ENCODE results near the gene FOXO3. TPM values are rescaled to one million over a fixed set of nuclear protein-coding genes. Genes with fewer than 3 reads are reported as not detected.

The FOXO3 gene
- total RNA-seq, 1 donor from 2014 or later = 32.8 TPM

DNA sequence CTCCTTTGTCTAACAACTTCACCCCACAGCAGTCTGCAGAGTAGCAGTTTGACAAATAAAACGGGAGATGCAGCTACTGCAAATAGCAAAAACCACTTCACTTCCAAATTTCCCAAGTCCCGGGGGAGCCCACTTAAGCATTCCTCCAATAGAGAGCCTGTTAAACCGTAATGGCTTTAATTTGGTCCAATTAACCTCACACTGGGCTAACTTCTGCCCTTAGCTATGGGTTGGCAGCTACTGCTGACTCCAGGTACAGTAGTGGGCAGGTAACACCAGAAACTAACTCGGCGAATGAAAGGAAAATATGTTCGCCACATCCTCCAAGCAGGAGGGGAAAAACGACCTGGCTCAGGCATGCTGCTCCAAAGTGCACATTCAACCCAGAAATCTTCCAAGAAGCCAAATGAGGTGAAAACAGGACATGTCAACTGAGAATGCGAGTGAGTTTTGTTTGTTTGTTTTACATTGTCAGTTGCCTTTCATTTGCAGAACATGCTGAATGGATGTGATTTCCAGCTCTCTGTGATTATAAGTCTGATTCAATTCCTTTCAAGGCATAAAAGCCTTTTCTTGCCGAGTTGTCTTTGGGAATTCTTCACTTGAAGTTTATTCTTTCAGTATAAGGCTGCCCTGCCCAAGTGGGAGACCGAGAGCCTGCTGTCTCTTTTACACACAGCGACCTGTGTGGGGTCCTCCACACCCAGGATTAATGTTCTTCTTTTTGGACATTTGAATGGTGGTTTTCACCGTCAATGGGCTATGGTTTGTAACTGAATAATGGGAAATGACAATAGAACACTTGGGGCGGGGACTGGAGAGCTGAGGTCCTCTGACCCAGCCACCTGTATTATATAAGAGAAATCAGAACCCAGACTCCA is 170.2 kb downstream of the FOXO3 start:
- TF ChIP-seq CTCF (conservative IDR thresholded peaks at IDR 0.05) = no peak
- DNase-seq (ENCODE audit: low read depth, low spot score) = no peak
- Mint-ChIP-seq H3K27me3 (ENCODE audit: low read depth) (peaks cover 88% of the 10 kb centered on the region), H3K4me1 (peaks cover 19% of the 10 kb centered on the region), H3K4me3 (no peak overlapping the region), H3K36me3 (ENCODE audit: low read depth) (peaks cover 2% of the 10 kb centered on the region), H3K27ac (ENCODE audit: unreplicated experiment) (no peak overlapping the region), H3K9me3 (no peaks in the 10 kb centered on the region)

DNA sequence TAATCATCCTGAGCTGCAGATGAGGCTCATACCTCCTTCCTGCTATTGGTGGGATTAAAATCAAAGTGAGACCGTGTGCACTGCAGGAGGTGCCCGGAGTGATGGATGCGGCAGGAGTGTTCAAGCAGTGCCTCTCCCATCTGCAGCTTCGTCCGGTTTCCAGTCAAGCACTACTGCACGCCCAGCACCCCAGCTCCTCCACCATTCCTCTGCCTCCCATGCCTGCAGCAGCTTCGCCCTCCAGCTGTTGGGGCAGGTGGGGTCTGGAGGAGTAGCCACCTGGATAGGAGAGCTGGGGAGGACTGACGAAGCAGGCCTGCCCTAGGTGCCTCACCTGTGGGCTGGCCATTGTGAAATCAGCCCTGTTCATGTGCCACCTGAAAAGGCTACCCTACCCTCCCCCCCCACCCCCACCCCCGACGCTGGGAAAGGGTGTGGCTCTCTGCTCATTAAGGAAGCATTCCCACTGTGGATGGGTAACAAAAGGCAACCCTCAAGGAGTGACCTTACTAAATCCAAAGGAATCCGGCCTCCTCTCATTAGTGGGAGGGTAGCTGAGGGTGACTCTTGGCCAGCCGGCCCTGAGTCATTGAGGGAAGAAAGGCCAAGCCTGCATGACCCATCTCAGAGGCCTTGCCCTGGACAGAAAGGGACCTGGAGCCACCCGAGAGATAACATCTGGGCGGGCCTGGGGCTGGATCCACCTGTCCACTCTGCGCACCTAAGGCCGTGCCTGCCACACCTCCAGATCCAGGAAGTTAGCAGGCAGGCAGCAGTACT is 171.6 kb downstream of the FOXO3 start:
- TF ChIP-seq CTCF (conservative IDR thresholded peaks at IDR 0.05) = no peak
- no peaks in the 10 kb centered on the region for H3K9me3 Mint-ChIP-seq
- peaks cover 30% of the 10 kb centered on the region for H3K4me1 Mint-ChIP-seq
- DNase-seq (ENCODE audit: low read depth, low spot score) = no peak
- no peaks in the 10 kb centered on the region for H3K36me3 Mint-ChIP-seq (ENCODE audit: low read depth)
- peaks cover 92% of the 10 kb centered on the region for H3K27me3 Mint-ChIP-seq (ENCODE audit: low read depth)
- H3K4me3 Mint-ChIP-seq = no peak overlapping the region
- H3K27ac Mint-ChIP-seq (ENCODE audit: unreplicated experiment) = no peak overlapping the region

GRCh38 chr6:108733051-108733450 is 172.3 kb downstream of the FOXO3 start:
- TF ChIP-seq CTCF (conservative IDR thresholded peaks at IDR 0.05) = no peak
- Mint-ChIP-seq H3K27me3 (ENCODE audit: low read depth) (peaks cover 84% of the 10 kb centered on the region), H3K36me3 (ENCODE audit: low read depth) (no peaks in the 10 kb centered on the region), H3K4me3 (no peak overlapping the region), H3K27ac (ENCODE audit: unreplicated experiment) (no peak overlapping the region), H3K9me3 (no peaks in the 10 kb centered on the region), H3K4me1 (peaks cover 32% of the 10 kb centered on the region)
- DNase-seq (ENCODE audit: low read depth, low spot score) = no peak

GRCh38 chr6:108733706-108734265 is 173.1 kb downstream of the FOXO3 start:
- DNase-seq (ENCODE audit: low read depth, low spot score) = no peak
- Mint-ChIP-seq H3K27me3 (ENCODE audit: low read depth) (peaks cover 84% of the 10 kb centered on the region), H3K4me3 (no peak overlapping the region), H3K27ac (ENCODE audit: unreplicated experiment) (no peak overlapping the region), H3K36me3 (ENCODE audit: low read depth) (no peaks in the 10 kb centered on the region), H3K9me3 (no peaks in the 10 kb centered on the region), H3K4me1 (peaks cover 35% of the 10 kb centered on the region)
- no peak for TF ChIP-seq CTCF (conservative IDR thresholded peaks at IDR 0.05)
